ENCODE data around the gene RGS11.

DNA sequence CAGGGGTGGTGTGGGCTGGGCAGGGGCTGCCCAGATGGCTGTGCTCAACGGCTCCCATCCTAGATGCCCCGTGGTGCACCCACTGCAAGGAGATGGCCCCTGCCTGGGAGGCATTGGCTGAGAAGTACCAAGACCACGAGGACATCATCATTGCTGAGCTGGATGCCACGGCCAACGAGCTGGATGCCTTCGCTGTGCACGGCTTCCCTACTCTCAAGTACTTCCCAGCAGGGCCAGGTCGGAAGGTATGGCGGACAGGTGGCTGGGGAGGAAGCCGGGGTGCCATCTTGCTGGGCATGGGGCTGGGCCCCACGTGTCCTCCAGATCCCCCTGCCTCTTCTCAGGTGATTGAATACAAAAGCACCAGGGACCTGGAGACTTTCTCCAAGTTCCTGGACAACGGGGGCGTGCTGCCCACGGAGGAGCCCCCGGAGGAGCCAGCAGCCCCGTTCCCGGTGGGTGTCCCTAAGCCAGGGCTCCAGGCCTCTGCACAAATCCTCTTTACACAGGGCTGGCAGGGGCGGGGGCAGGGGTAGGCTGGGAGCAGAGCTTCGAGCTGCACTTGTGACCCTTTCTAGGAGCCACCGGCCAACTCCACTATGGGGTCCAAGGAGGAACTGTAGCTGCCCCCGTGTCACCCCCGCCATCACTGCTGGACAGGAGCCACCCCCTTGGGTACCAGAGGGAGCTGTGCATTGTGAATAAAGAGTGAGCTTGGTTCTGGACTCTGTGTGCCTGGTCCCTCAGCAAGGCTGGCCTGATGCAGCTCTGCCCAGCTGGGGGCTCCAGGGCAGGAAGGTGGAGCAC, 10.9 kb upstream of the RGS11 start:
- no peak for TF ChIP-seq CTCF (IDR thresholded peaks at IDR 0.05; ENCODE audit: low read depth, low read length)
- TF ChIP-seq EZH2phosphoT487 (IDR thresholded peaks at IDR 0.05; ENCODE audit: low read depth) = no peak

Data from OCI-LY3 (cell line).